Measurements from ENCODE around the gene WDR75.

- TF ChIP-seq FOXJ3 (CRISPR knock-in tag; IDR thresholded peaks at IDR 0.05) (no peak), POU5F1 (IDR thresholded peaks at IDR 0.05; ENCODE audit: borderline replicate concordance, low read depth, low read length, partially characterized antibody) (no peak), SPI1 (IDR thresholded peaks at IDR 0.05; ENCODE audit: borderline replicate concordance, low read depth, low read length) (no peak), SNIP1 (IDR thresholded peaks at IDR 0.05; ENCODE audit: low read depth) (no peak), MAX (CRISPR knock-in tag; IDR thresholded peaks at IDR 0.05) (no peak), SREBF2 (CRISPR knock-in tag; IDR thresholded peaks at IDR 0.05) (no peak), CTCF (IDR thresholded peaks at IDR 0.05 in 2 of 3, conservative IDR thresholded peaks at IDR 0.05 in 1 of 3; ENCODE audit: insufficient read depth in 2 of 3, low read depth in 1 of 3, low read length in 3 of 3) (no peak), GTF2F1 (IDR thresholded peaks at IDR 0.05; ENCODE audit: low read depth, low read length) (no peak), ZKSCAN1 (IDR thresholded peaks at IDR 0.05; ENCODE audit: low read depth, low read length) (no peak), MYBL2 (IDR thresholded peaks at IDR 0.05; ENCODE audit: low read depth) (no peak), MYBL2 (CRISPR knock-in tag; IDR thresholded peaks at IDR 0.05; ENCODE audit: borderline replicate concordance) (no peak)
Measured at GRCh38 chr2:189444322-189444721, 3.0 kb downstream of the WDR75 start.
